ENCODE results near the gene PLA2G2C.

PLA2G2C gene

DNA sequence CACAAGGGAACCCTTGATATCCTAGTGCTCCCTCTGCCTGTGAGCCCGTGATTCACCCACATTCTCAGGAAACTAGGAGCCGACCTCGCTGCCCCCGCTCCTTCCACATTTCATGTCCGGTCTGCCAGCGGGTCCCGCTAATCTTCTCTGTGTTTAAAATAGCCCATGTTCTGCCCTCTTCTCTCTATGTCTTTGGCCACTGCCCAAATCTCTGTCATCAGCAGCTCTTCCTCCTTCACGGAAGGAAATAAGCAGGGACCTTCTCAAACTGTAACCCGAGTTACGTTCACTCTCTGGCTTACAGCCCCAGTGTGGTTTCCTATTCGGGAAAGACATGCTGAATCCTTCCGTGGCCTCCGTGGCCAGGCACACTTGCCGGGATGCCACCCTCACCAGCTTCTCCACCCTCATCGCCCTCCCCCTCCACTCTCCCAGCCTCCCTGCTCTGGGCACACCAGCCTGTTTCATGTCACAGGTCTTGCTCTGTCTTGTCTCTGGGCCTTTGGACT, 21.6 kb downstream of the PLA2G2C start:
- Histone ChIP-seq H3K27ac (ENCODE audit: low read depth, low read length) (no peak overlapping the region), H3K27me3 (ENCODE audit: control insufficient read depth in 1 of 2, insufficient read depth in 2 of 2, low read length in 2 of 2) (peaks cover 7 to 12% of the 10 kb centered on the region in 2 donors)

DNA sequence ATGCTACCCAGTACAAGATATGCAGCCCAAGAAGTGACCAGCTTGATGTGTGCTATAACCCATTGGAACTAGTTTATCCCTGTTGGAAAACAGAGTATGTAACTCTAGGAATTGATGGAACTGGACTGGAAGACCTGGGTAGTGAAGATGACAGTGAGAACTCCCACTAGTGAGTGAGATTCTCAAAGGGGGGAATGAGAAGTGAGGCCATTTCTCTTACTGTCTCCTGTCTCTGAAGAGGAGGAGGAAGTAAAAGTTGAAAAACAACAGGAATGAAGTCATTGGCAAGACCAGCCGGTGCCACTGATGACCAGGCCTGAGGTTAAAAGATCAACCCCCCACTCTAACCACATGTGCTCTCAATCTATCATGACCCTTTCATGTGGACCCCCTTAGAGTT, 26.3 kb downstream of the PLA2G2C start:
- no peaks in the 10 kb centered on the region for H3K36me3 ChIP-seq (ENCODE audit: control insufficient read depth in 1 of 2, insufficient read depth in 2 of 2, low read length in 2 of 2)
- no peak overlapping the region for H3K27ac ChIP-seq (ENCODE audit: low read depth, low read length)
- H3K4me3 ChIP-seq (ENCODE audit: low read depth in 1 of 2, low read length in 2 of 2) = no peak overlapping the region
- H3K4me1 ChIP-seq (ENCODE audit: control insufficient read depth in 1 of 2, insufficient read depth in 2 of 2, low read length in 2 of 2) = no peaks in the 10 kb centered on the region
- H3K9me3 ChIP-seq (ENCODE audit: control insufficient read depth in 1 of 2, low read length in 2 of 2) = peaks cover 27 to 42% of the 10 kb centered on the region in 2 donors
- no peak overlapping the region for H3K9ac ChIP-seq (ENCODE audit: low read depth in 1 of 2, low read length in 2 of 2)
- H3K27me3 ChIP-seq (ENCODE audit: control insufficient read depth in 1 of 2, insufficient read depth in 2 of 2, low read length in 2 of 2) = no peaks in the 10 kb centered on the region

More for the DNA sequence above, 21.6 kb downstream of the PLA2G2C start:
- peaks cover 19 to 31% of the 10 kb centered on the region in 2 donors for H3K9me3 ChIP-seq (ENCODE audit: control insufficient read depth in 1 of 2, low read length in 2 of 2)
- H3K9ac ChIP-seq (ENCODE audit: low read depth in 1 of 2, low read length in 2 of 2) = no peak overlapping the region
- H3K4me1 ChIP-seq (ENCODE audit: control insufficient read depth in 1 of 2, insufficient read depth in 2 of 2, low read length in 2 of 2) = peaks cover 0 to 3% of the 10 kb centered on the region in 2 donors
- no peak overlapping the region for H3K4me3 ChIP-seq (ENCODE audit: low read depth in 1 of 2, low read length in 2 of 2)
- H3K36me3 ChIP-seq (ENCODE audit: control insufficient read depth in 1 of 2, insufficient read depth in 2 of 2, low read length in 2 of 2) = no peaks in the 10 kb centered on the region

DNA sequence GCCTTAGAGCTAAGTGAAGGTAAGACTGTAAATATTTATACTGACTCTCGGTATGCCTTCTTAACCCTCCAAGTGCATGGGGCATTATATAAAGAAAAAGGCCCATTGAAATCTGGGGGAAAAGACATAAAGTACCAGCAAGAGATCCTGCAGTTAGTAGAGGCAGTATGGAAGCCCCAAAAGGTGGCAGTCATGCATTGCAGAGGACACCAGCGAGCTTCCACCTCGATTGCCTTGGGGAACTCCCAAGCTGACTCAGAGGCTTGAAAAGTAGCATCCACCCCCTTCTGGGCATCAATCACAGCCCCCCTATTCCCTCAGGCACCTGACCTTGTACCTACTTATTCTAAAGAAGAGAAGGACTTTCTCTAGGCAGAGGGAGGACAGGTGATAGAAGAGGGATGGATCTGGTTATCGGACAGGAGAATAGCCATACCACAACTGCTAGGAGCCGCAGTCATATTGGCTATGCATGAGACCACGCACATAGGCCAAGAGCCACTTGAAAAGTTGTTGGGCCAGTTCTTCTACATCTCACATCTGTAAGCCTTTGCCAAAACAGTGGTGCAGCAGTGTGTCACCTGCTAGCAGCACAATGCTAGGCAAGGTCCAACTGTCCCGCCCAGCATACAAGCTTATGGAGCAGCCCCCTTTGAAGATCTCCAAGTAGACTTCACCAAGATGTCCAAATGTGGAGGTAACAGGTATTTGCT, 27.8 kb downstream of the PLA2G2C start:
- H3K9ac ChIP-seq (ENCODE audit: low read depth in 1 of 2, low read length in 2 of 2) = no peak overlapping the region
- H3K4me1 ChIP-seq (ENCODE audit: control insufficient read depth in 1 of 2, insufficient read depth in 2 of 2, low read length in 2 of 2) = peaks cover 3 to 8% of the 10 kb centered on the region in 2 donors
- no peaks in the 10 kb centered on the region for H3K27me3 ChIP-seq (ENCODE audit: control insufficient read depth in 1 of 2, insufficient read depth in 2 of 2, low read length in 2 of 2)
- H3K9me3 ChIP-seq (ENCODE audit: control insufficient read depth in 1 of 2, low read length in 2 of 2) = peaks cover 27 to 39% of the 10 kb centered on the region in 2 donors
- H3K36me3 ChIP-seq (ENCODE audit: control insufficient read depth in 1 of 2, insufficient read depth in 2 of 2, low read length in 2 of 2) = no peaks in the 10 kb centered on the region
- H3K4me3 ChIP-seq (ENCODE audit: low read depth in 1 of 2, low read length in 2 of 2) = no peak overlapping the region
- H3K27ac ChIP-seq (ENCODE audit: low read depth, low read length) = no peak overlapping the region

DNA sequence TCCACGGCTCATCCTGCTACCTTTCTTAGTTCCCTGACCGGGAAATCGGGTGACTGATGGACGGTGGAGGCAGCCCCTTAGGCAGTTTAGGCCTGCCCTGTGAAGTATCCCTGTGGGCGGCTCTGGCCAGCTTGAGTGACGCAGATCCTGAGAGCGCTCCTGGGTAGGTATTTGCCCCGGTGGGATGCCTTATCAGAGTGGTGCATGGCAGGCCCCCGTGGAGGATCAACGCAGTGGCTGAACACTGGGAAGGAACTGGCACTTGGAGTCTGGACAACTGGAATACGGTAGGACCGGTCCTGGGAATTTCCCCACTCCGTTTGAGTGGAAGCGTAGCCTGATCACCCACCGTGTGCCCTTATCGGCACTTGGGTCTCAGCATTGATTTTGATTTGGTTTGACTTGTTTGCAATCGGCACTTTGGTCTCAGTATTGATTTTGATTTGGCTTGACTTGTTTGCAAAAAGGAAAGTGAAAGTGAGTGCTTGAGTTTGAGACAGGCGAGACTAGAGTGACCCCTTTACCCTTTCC, 32.0 kb downstream of the PLA2G2C start:
- H3K27ac ChIP-seq (ENCODE audit: low read depth, low read length) = no peak overlapping the region
- peaks cover 12 to 13% of the 10 kb centered on the region in 2 donors for H3K4me1 ChIP-seq (ENCODE audit: control insufficient read depth in 1 of 2, insufficient read depth in 2 of 2, low read length in 2 of 2)
- no peaks in the 10 kb centered on the region for H3K27me3 ChIP-seq (ENCODE audit: control insufficient read depth in 1 of 2, insufficient read depth in 2 of 2, low read length in 2 of 2)
- no peaks in the 10 kb centered on the region for H3K36me3 ChIP-seq (ENCODE audit: control insufficient read depth in 1 of 2, insufficient read depth in 2 of 2, low read length in 2 of 2)
- H3K4me3 ChIP-seq (ENCODE audit: low read depth in 1 of 2, low read length in 2 of 2) = peak overlapping the region; percentile 55 to 57
- H3K9ac ChIP-seq (ENCODE audit: low read depth in 1 of 2, low read length in 2 of 2) = peak overlapping the region in 1 of 2 donors; percentile 10
- H3K9me3 ChIP-seq (ENCODE audit: control insufficient read depth in 1 of 2, low read length in 2 of 2) = peaks cover 5 to 11% of the 10 kb centered on the region in 2 donors

DNA sequence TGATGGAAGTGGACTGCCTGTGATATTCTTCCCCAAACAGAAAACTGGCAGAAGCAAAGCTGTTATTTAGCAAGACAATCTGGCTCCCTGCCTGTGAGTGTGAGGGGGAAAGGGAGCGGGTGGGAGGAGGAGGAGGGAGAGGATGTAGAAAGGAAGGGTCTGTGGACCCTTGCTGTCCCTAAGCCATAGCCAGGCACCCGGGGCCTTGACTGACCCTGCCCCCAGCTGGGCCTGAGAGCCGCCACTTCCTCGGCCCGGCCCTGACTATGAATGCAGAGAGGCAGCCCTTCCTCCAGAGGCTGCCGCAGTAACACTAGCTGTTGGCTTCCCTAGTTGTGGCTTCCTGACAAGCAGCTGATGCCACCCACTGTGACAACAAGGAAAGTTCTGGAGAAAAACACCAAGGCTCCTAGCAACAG, 33.3 kb downstream of the PLA2G2C start:
- H3K36me3 ChIP-seq (ENCODE audit: control insufficient read depth in 1 of 2, insufficient read depth in 2 of 2, low read length in 2 of 2) = no peaks in the 10 kb centered on the region
- no peak overlapping the region for H3K27ac ChIP-seq (ENCODE audit: low read depth, low read length)
- H3K9me3 ChIP-seq (ENCODE audit: control insufficient read depth in 1 of 2, low read length in 2 of 2) = peaks cover 1 to 2% of the 10 kb centered on the region in 2 donors
- H3K4me1 ChIP-seq (ENCODE audit: control insufficient read depth in 1 of 2, insufficient read depth in 2 of 2, low read length in 2 of 2) = peaks cover 12 to 13% of the 10 kb centered on the region in 2 donors
- no peaks in the 10 kb centered on the region for H3K27me3 ChIP-seq (ENCODE audit: control insufficient read depth in 1 of 2, insufficient read depth in 2 of 2, low read length in 2 of 2)
- H3K9ac ChIP-seq (ENCODE audit: low read depth in 1 of 2, low read length in 2 of 2) = no peak overlapping the region
- no peak overlapping the region for H3K4me3 ChIP-seq (ENCODE audit: low read depth in 1 of 2, low read length in 2 of 2)

DNA sequence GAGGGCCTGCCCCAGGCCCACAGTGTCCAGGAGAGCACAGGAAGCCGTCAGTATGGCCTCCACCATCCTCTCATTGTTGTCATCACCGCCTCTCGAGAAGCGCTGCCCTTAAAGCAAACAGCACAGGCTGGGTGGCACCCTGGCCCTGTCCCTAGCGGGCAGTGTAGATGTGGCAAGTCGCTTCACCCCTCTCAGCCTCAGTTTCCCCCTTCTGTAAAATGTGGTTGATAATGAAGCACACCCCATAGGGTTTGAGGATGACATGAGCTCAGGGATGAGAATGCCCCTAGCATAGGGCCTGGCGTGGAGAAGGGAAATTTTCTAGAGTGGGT, 33.8 kb downstream of the PLA2G2C start:
- Histone ChIP-seq H3K4me3 (ENCODE audit: low read depth in 1 of 2, low read length in 2 of 2) (no peak overlapping the region), H3K9me3 (ENCODE audit: control insufficient read depth in 1 of 2, low read length in 2 of 2) (no peaks in the 10 kb centered on the region), H3K36me3 (ENCODE audit: control insufficient read depth in 1 of 2, insufficient read depth in 2 of 2, low read length in 2 of 2) (no peaks in the 10 kb centered on the region), H3K27ac (ENCODE audit: low read depth, low read length) (no peak overlapping the region), H3K4me1 (ENCODE audit: control insufficient read depth in 1 of 2, insufficient read depth in 2 of 2, low read length in 2 of 2) (peaks cover 12 to 13% of the 10 kb centered on the region in 2 donors), H3K9ac (ENCODE audit: low read depth in 1 of 2, low read length in 2 of 2) (no peak overlapping the region), H3K27me3 (ENCODE audit: control insufficient read depth in 1 of 2, insufficient read depth in 2 of 2, low read length in 2 of 2) (no peaks in the 10 kb centered on the region)

DNA sequence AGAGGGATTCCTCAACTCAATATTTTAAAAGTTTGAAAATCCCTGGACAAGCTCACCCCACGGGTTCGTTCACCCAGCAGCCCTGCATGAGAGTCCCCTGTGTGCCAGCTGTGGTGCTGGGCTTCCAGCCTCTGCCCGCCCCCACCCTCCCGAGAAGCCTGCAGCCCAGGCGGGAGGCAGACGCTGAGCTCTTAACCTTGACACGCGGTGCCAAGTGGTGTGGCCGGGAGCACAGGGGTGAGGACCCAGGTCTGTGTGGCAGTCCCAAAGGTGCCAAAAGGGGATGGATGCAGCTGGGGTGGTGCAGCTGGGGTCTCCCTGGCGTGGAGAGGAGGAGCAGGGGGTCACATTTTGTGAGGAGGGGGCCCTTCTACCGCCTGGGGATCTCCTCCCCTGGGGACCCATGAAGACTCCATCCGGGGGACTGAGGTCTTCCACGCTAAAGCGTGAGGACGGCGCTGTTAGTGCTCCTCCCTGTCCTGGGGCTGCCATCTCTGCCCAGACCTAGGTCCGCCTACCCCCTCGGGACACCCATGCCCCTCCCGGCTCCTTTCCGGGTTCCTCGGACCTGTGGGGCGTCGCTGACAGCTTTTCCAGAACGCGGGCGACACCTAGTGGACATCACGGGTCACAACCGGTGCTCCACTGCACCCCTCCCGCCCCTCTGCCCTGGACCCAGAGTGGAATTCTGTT, 34.3 kb downstream of the PLA2G2C start:
- Histone ChIP-seq H3K9ac (ENCODE audit: low read depth in 1 of 2, low read length in 2 of 2) (peak overlapping the region; percentile 54 to 60), H3K27ac (ENCODE audit: low read depth, low read length) (no peak overlapping the region), H3K4me1 (ENCODE audit: control insufficient read depth in 1 of 2, insufficient read depth in 2 of 2, low read length in 2 of 2) (peaks cover 12 to 13% of the 10 kb centered on the region in 2 donors), H3K27me3 (ENCODE audit: control insufficient read depth in 1 of 2, insufficient read depth in 2 of 2, low read length in 2 of 2) (no peaks in the 10 kb centered on the region), H3K36me3 (ENCODE audit: control insufficient read depth in 1 of 2, insufficient read depth in 2 of 2, low read length in 2 of 2) (no peaks in the 10 kb centered on the region), H3K4me3 (ENCODE audit: low read depth in 1 of 2, low read length in 2 of 2) (peak overlapping the region; percentile 60 to 75), H3K9me3 (ENCODE audit: control insufficient read depth in 1 of 2, low read length in 2 of 2) (no peaks in the 10 kb centered on the region)

DNA sequence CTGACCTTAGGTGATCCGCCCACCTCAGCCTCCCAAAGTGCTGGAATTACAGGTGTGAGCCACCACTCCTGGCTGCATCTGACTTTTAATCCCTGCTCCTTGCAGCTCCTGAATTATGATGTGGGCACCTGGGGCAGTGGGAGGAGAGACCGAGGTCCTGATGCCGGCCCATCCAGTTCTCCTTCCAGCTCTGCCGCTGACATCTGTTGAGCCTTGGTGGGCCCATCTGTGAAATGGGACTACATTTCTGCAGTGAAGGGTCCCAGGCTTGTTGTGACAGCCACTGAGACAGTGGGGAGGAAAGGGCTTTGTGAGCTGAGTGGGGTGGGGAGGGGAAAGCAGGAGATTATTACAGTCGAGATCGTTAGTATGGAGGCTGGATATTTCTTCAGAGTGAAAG, 35.3 kb downstream of the PLA2G2C start:
- Histone ChIP-seq H3K4me3 (ENCODE audit: low read depth in 1 of 2, low read length in 2 of 2) (no peak overlapping the region), H3K27ac (ENCODE audit: low read depth, low read length) (no peak overlapping the region), H3K9me3 (ENCODE audit: control insufficient read depth in 1 of 2, low read length in 2 of 2) (no peaks in the 10 kb centered on the region), H3K27me3 (ENCODE audit: control insufficient read depth in 1 of 2, insufficient read depth in 2 of 2, low read length in 2 of 2) (no peaks in the 10 kb centered on the region), H3K9ac (ENCODE audit: low read depth in 1 of 2, low read length in 2 of 2) (no peak overlapping the region), H3K4me1 (ENCODE audit: control insufficient read depth in 1 of 2, insufficient read depth in 2 of 2, low read length in 2 of 2) (peaks cover 12 to 13% of the 10 kb centered on the region in 2 donors), H3K36me3 (ENCODE audit: control insufficient read depth in 1 of 2, insufficient read depth in 2 of 2, low read length in 2 of 2) (no peaks in the 10 kb centered on the region)

DNA sequence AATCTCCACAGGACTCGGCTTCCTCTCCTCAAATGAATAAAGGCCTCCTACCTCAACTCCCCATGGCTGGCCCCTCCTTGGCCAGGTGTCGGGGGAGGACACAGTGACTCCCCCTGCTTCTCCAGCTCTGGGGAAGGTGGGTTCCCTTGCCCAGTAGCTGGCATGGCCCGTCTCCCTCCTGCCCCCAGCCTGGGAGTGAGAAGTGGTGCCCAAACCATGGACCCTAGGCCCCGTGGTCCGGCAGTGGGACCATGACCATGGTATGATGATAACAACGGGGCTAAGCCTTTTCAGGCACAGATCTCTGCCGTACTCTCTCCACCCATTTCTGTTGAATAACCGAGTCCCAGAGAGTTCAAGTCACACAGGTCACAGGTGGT, 36.0 kb downstream of the PLA2G2C start:
- H3K4me3 ChIP-seq (ENCODE audit: low read depth in 1 of 2, low read length in 2 of 2) = no peak overlapping the region
- no peak overlapping the region for H3K9ac ChIP-seq (ENCODE audit: low read depth in 1 of 2, low read length in 2 of 2)
- no peak overlapping the region for H3K27ac ChIP-seq (ENCODE audit: low read depth, low read length)
- H3K36me3 ChIP-seq (ENCODE audit: control insufficient read depth in 1 of 2, insufficient read depth in 2 of 2, low read length in 2 of 2) = no peaks in the 10 kb centered on the region
- H3K27me3 ChIP-seq (ENCODE audit: control insufficient read depth in 1 of 2, insufficient read depth in 2 of 2, low read length in 2 of 2) = no peaks in the 10 kb centered on the region
- H3K9me3 ChIP-seq (ENCODE audit: control insufficient read depth in 1 of 2, low read length in 2 of 2) = no peaks in the 10 kb centered on the region
- H3K4me1 ChIP-seq (ENCODE audit: control insufficient read depth in 1 of 2, insufficient read depth in 2 of 2, low read length in 2 of 2) = peaks cover 12 to 13% of the 10 kb centered on the region in 2 donors

DNA sequence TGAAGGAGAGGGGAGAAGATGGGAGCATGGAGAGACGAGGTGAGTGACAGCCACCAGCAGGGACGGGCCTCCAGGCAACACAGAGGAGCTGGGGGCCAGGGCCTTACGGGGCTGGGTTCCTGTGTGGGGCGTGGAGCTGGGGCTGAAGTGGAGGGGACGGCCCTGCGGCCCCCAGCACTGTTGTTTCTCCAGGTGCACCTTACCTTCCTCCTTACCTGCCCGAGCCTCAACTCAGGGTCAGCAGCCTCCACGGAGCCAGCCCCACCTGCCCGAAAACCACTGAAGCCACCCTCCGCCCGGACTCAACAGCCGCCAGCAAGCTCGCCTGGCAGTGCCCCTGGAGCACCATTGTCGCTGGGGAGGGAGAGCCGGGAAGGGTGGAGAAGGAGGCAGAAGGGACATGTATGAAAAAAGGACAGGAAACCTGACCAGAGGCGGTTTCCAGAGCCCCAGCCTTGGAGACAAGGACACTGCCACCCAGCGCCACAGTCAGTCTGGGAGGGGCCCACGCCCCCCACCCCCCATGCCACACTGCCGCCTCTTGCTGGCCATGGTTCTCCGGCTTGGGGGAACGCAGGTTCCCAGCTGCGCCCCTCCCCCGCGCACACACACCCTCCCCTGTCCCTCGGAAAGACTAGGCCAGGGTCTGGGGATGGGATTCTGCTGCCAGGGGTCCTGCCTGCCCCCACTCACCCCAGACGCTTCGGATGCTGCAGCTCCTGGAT, 36.6 kb downstream of the PLA2G2C start:
- Histone ChIP-seq H3K27me3 (ENCODE audit: control insufficient read depth in 1 of 2, insufficient read depth in 2 of 2, low read length in 2 of 2) (no peaks in the 10 kb centered on the region), H3K36me3 (ENCODE audit: control insufficient read depth in 1 of 2, insufficient read depth in 2 of 2, low read length in 2 of 2) (no peaks in the 10 kb centered on the region), H3K9ac (ENCODE audit: low read depth in 1 of 2, low read length in 2 of 2) (no peak overlapping the region), H3K4me3 (ENCODE audit: low read depth in 1 of 2, low read length in 2 of 2) (no peak overlapping the region), H3K4me1 (ENCODE audit: control insufficient read depth in 1 of 2, insufficient read depth in 2 of 2, low read length in 2 of 2) (peaks cover 12 to 13% of the 10 kb centered on the region in 2 donors), H3K9me3 (ENCODE audit: control insufficient read depth in 1 of 2, low read length in 2 of 2) (no peaks in the 10 kb centered on the region), H3K27ac (ENCODE audit: low read depth, low read length) (no peak overlapping the region)
